Measurements from ENCODE around the gene DENND4A. TPM values are rescaled to one million over a fixed set of nuclear protein-coding genes. Genes with fewer than 3 reads are reported as not detected.

DENND4A gene
- total and polyA plus RNA-seq, 9 of the 15 experiments (the other 6 are each of a cell fraction or from before 2014, with no cell fraction given): 6.8 to 32.3 (median 19.9) TPM

- TF ChIP-seq IFI16 (CRISPR knock-in tag; IDR thresholded peaks at IDR 0.05) (no peak), TEAD2 (tag; IDR thresholded peaks at IDR 0.05) (no peak)
Observed at GRCh38 chr15:65629548-65629947, 162.5 kb downstream of the DENND4A start (continued).

GRCh38 chr15:65626856-65627255 lies 165.2 kb downstream of the DENND4A start:
- ATAC-seq: peak; percentile 37; the same call in 2 of the 3 replicates
- Histone ChIP-seq H3K4me1 (replicated peaks in 1 of 2; ENCODE audit: control insufficient read depth in 2 of 2, insufficient read depth in 2 of 2, low read length in 2 of 2) (peaks cover 0 to 10% of the 10 kb centered on the region in 2 experiments; a peak in 2 of 5 replicates), H3K27me3 (ENCODE audit: control insufficient read depth in 2 of 2, insufficient read depth in 2 of 2, low read length in 2 of 2) (no peaks in the 10 kb centered on the region), H3K4me3 (no peak overlapping the region), H3K4me2 (ENCODE audit: insufficient read depth, low read length) (no peak overlapping the region), H2AFZ (ENCODE audit: low read depth, low read length) (peak overlapping the region; percentile 7; the same call in 1 of the 2 replicates), H3K79me2 (ENCODE audit: control insufficient read depth, insufficient read depth, low read length) (no peaks in the 10 kb centered on the region), H4K20me1 (replicated peaks; ENCODE audit: control insufficient read depth, insufficient read depth, low read length) (no peaks in the 10 kb centered on the region), H3K36me3 (ENCODE audit: control insufficient read depth, insufficient read depth, low read length) (no peaks in the 10 kb centered on the region), H3K27ac (ENCODE audit: extremely low read depth, low read depth, low read length) (no peak overlapping the region), H3K9ac (ENCODE audit: insufficient read depth in 1 of 2, low read depth in 2 of 2, low read length in 2 of 2) (0 out of 4 replicates have a peak overlapping the region, but pooled peaks of 1 of the 2 experiments have one; percentile 23), H3K9me3 (replicated peaks; ENCODE audit: control insufficient read depth, insufficient read depth, low read depth, low read length) (no peaks in the 10 kb centered on the region), H3K9me1 (ENCODE audit: control insufficient read depth, insufficient read depth, low read length) (no peaks in the 10 kb centered on the region)
- BruUV-seq (replicated peaks): no TSS peak
- FAIRE-seq: no peak
- TF ChIP-seq MAFG (tag; conservative IDR thresholded peaks at IDR 0.05) (peak; percentile 78), MAFF (IDR thresholded peaks at IDR 0.05; ENCODE audit: low read length) (peak; percentile 2; the same call in 1 of the 2 replicates), ZNF316 (IDR thresholded peaks at IDR 0.05) (peak; percentile 85), GTF2B (IDR thresholded peaks at IDR 0.05; ENCODE audit: extremely low read depth, insufficient read length) (no peak), SAP30 (IDR thresholded peaks at IDR 0.05; ENCODE audit: borderline replicate concordance, insufficient read depth, low read depth, low read length, poor library complexity, severe bottlenecking) (no peak), GABPB1 (CRISPR knock-in tag; IDR thresholded peaks at IDR 0.05) (no peak), L3MBTL2 (IDR thresholded peaks at IDR 0.05) (peak; percentile 54), ETV1 (tag; conservative IDR thresholded peaks at IDR 0.05; ENCODE audit: low read depth) (0 out of 2 replicates have a peak, but pooled peaks have one; percentile 26), DDX20 (tag; IDR thresholded peaks at IDR 0.05; ENCODE audit: low read depth) (no peak), CBX3 (IDR thresholded peaks at IDR 0.05; ENCODE audit: borderline replicate concordance in 1 of 2, low read length in 2 of 2) (no peak), C11orf30 (IDR thresholded peaks at IDR 0.05; ENCODE audit: low read depth) (peak; percentile 84), MAFK (IDR thresholded peaks at IDR 0.05; ENCODE audit: low read length) (0 out of 2 replicates have a peak, but pooled peaks have one; percentile 24)
- intact Hi-C loops (cut with micrococcal nuclease) (no loop called here), in situ Hi-C loops (cut with MboI) (loop anchor here (25.0 kb wide), 1 partner anchor 235 kb away; the partner anchor contains the start of gene RAB11A)
- POLR2A ChIA-PET: interaction anchor here (1.0 kb wide), 1 partner anchor 17 kb away, joined by 4 read pairs; no protein-coding TSS in a partner anchor
- no peak for DNase-seq (ENCODE audit: extremely low read depth in 1 of 4, low spot score in 3 of 4)
- CTCF ChIA-PET (ENCODE audit: low intra/inter-chr PET ratio): no interaction called here
- 10% methylated on average over 4 of the region's 4 CpGs for WGBS (ENCODE audit: insufficient coverage, low coverage, missing lambda C conversion rate)
